GM12878 (cell line): ENCODE data around the gene ZNF888. TPM values are rescaled to one million over a fixed set of nuclear protein-coding genes. Genes with fewer than 3 reads are reported as not detected.

Experiments used
- ATAC-seq: fragments of 200-7000 bp; cut with Tn5 transposase; 3 replicates; pipeline ENCODE4 v1.9.1; 2020; ENCODE audit warnings: mild to moderate bottlenecking, moderate library complexity
- BruUV-seq: library from RNA; stranded (reverse); fragments of 400-500 nt; replicated peaks from 2 replicates; lab custom pipeline; 2021; lab: Mats Ljungman, UMichigan
- CTCF ChIA-PET: fragments of 300-600 bp; sonication (Branson Sonifier 250); formaldehyde crosslinking; extraction: SDS; loops from one replicate; lab custom pipeline; 2021; ENCODE audit warnings: inconsistent platforms; lab: Yijun Ruan, JAX
- POLR2A ChIA-PET: fragments of 350-600 bp; formaldehyde crosslinking; extraction: SDS; loops from one replicate; lab custom pipeline; 2021; ENCODE audit warnings: inconsistent platforms; lab: Charles Lee
- RAD21 ChIA-PET: fragments of 300-600 bp; sonication (Branson Sonifier 250); formaldehyde crosslinking; loops from one replicate; lab custom pipeline; 2023; ENCODE audit warnings: antibody characterized with exemption; ENCODE audit not compliant: unreplicated experiment; lab: Charles Lee
- SMC1A ChIA-PET: fragments of 300-600 bp; sonication (Branson Sonifier 250); formaldehyde crosslinking; loops from one replicate; lab custom pipeline; 2023; ENCODE audit not compliant: unreplicated experiment, uncharacterized antibody; lab: Charles Lee
- DNase-seq: peaks from one replicate; pipeline ENCODE4 v3.0.0-alpha.2; 2011; ENCODE audit warnings: low read depth, low spot score
- FAIRE-seq: peaks from 3 replicates; lab custom pipeline; 2011; peaks lifted over from hg19 to GRCh38; lab: Jason Lieb, UNC
- H2AFZ ChIP-seq: 2 replicates; pipeline ENCODE4 v1.6.0; 2011; ENCODE audit warnings: low read depth, low read length, control low read depth; ENCODE audit not compliant: control insufficient read depth
- H3K27ac ChIP-seq: 2 replicates; pipeline ENCODE4 v1.5.1; 2011; ENCODE audit warnings: control low read depth; ENCODE audit not compliant: control insufficient read depth, insufficient read depth
- H3K27me3 ChIP-seq, 2 experiments: replicated peaks in 1 of 2; 2 replicates each; pipeline versions ENCODE4 v1.6.0 to v1.6.1; 2011; ENCODE audit warnings: low read length in 1 of 2; ENCODE audit not compliant: control insufficient read depth in 2 of 2, insufficient read depth in 2 of 2
- H3K36me3 ChIP-seq, 2 experiments: 2 replicates each; pipeline ENCODE4 v1.5.1; 2011; ENCODE audit warnings: low read length in 1 of 2; ENCODE audit not compliant: control insufficient read depth in 2 of 2, insufficient read depth in 2 of 2
- H3K4me1 ChIP-seq: 2 replicates; pipeline ENCODE4 v1.6.1; 2011; ENCODE audit warnings: mild to moderate bottlenecking, low read length, moderate library complexity, mixed read lengths; ENCODE audit not compliant: control insufficient read depth, insufficient read depth
- H3K4me2 ChIP-seq: 2 replicates; pipeline ENCODE4 v1.6.0; 2011; ENCODE audit warnings: control low read depth; ENCODE audit not compliant: control insufficient read depth, insufficient read depth
- H3K4me3 ChIP-seq: fragments of 200-600 bp; sonication (generic); 2 replicates; pipeline ENCODE4 v1.5.1; 2016
- H3K79me2 ChIP-seq: 2 replicates; pipeline ENCODE4 v1.6.0; 2011; ENCODE audit warnings: low read length; ENCODE audit not compliant: control insufficient read depth, insufficient read depth
- H3K9ac ChIP-seq: 2 replicates; pipeline ENCODE4 v1.8.0; 2011; ENCODE audit warnings: low read length, control low read depth, mixed read lengths; ENCODE audit not compliant: control insufficient read depth, insufficient read depth
- H3K9me3 ChIP-seq: replicated peaks from 3 replicates; pipeline ENCODE4 v1.5.1; 2011; ENCODE audit warnings: mild to moderate bottlenecking, low read length; ENCODE audit not compliant: control insufficient read depth, insufficient read depth
- H4K20me1 ChIP-seq: 2 replicates; pipeline ENCODE4 v1.6.0; 2011; ENCODE audit not compliant: control insufficient read depth, insufficient read depth
- BCLAF1 ChIP-seq: fragments of 450-650 bp; IDR thresholded peaks from 2 replicates; pipeline ENCODE4 v1.6.1; 2017; ENCODE audit warnings: antibody characterized with exemption, mild to moderate bottlenecking, moderate library complexity
- BRCA1 ChIP-seq: IDR thresholded peaks from 2 replicates; pipeline ENCODE4 v1.6.1; 2011; ENCODE audit warnings: low read depth, low read length, improper control_type of control experiment
- CBX3 ChIP-seq: fragments of 200-600 bp; sonication (generic); IDR thresholded peaks from 2 replicates; pipeline ENCODE4 v1.6.1; 2016; ENCODE audit warnings: low read depth, borderline replicate concordance
- CHD2 ChIP-seq: IDR thresholded peaks from 2 replicates; pipeline ENCODE4 v1.6.1; 2011; ENCODE audit warnings: low read depth, low read length, improper control_type of control experiment, borderline replicate concordance
- CHD4 ChIP-seq: fragments of 200-600 bp; sonication (generic); IDR thresholded peaks from 2 replicates; pipeline ENCODE4 v1.6.1; 2016; ENCODE audit warnings: mild to moderate bottlenecking
- ETV6 ChIP-seq, 2 experiments: fragments of 450-650 bp in 1 of 2; IDR thresholded peaks in 1 of 2; conservative IDR thresholded peaks in 1 of 2; 2 replicates each; pipeline ENCODE4 v1.6.1; 2014; ENCODE audit warnings: antibody characterized with exemption in 1 of 2, borderline replicate concordance in 1 of 2, low read depth in 1 of 2, mild to moderate bottlenecking in 1 of 2, moderate library complexity in 1 of 2
- FOXM1 ChIP-seq: IDR thresholded peaks from 2 replicates; pipeline ENCODE4 v1.6.1; 2012; ENCODE audit warnings: low read depth, mild to moderate bottlenecking, inconsistent platforms, low read length, moderate library complexity
- HSF1 ChIP-seq: fragments of 150-350 bp; IDR thresholded peaks from 2 replicates; pipeline ENCODE4 v1.6.1; 2014; ENCODE audit warnings: mild to moderate bottlenecking, low read depth, low read length
- JUND ChIP-seq: IDR thresholded peaks from 2 replicates; pipeline ENCODE4 v1.6.1; 2012; ENCODE audit warnings: low read depth, mild to moderate bottlenecking, low read length, improper control_type of control experiment, moderate library complexity
- KAT2A ChIP-seq: conservative IDR thresholded peaks from 2 replicates; pipeline ENCODE4 v1.6.1; 2011; ENCODE audit warnings: low read depth, low read length; ENCODE audit not compliant: control insufficient read depth
- NFYA ChIP-seq: IDR thresholded peaks from 2 replicates; pipeline ENCODE4 v1.6.1; 2011; ENCODE audit warnings: low read depth, mild to moderate bottlenecking, low read length, improper control_type of control experiment, borderline replicate concordance
- POLR2AphosphoS2 ChIP-seq: IDR thresholded peaks from 2 replicates; pipeline ENCODE4 v1.6.1; 2011; ENCODE audit warnings: low read depth, mild to moderate bottlenecking, low read length, improper control_type of control experiment, moderate library complexity
- POLR2AphosphoS5 ChIP-seq: IDR thresholded peaks from 2 replicates; pipeline ENCODE4 v1.6.1; 2011; ENCODE audit warnings: mild to moderate bottlenecking, low read length, inconsistent platforms
- RELA ChIP-seq: fragments of 450-650 bp; IDR thresholded peaks from 2 replicates; pipeline ENCODE4 v1.8.0; 2014; ENCODE audit warnings: borderline replicate concordance; ENCODE audit not compliant: partially characterized antibody
- SIN3A ChIP-seq: IDR thresholded peaks from 2 replicates; pipeline ENCODE4 v1.6.1; 2012; ENCODE audit warnings: low read depth, low read length, improper control_type of control experiment
- ZBED1 ChIP-seq: IDR thresholded peaks from 2 replicates; pipeline ENCODE4 v1.6.1; 2016; ENCODE audit warnings: borderline replicate concordance
- ZZZ3 ChIP-seq: IDR thresholded peaks from 2 replicates; pipeline ENCODE4 v1.6.1; 2011; ENCODE audit warnings: low read depth; ENCODE audit not compliant: control insufficient read depth, insufficient read length
- WGBS: methylation state at CpG from one replicate; pipeline ENCODE4 v1.1.6; 2016; ENCODE audit warnings: low lambda C conversion rate; ENCODE audit not compliant: insufficient replicate concordance, insufficient coverage; ENCODE audit errors: missing lambda C conversion rate; 5-methylcytosine and 5-hydroxymethylcytosine counted together
- in situ Hi-C: fragments of 300-500 bp; cut with MboI; formaldehyde crosslinking; loops from 9 replicates; pipeline ENCODE4 v1.14.3; 2018; ENCODE audit warnings: mixed read lengths
- intact Hi-C: fragments of 100-400 bp; cut with micrococcal nuclease; formaldehyde crosslinking; loops from one replicate; pipeline ENCODE4 v1.14.2; 2022; ENCODE audit not compliant: unreplicated experiment
- polyA plus RNA-seq, 11 experiments: library from polyadenylated mRNA; depleted of rRNA in 4 of 11; unstranded in 6 of 11; stranded (reverse) in 5 of 11; fragments of >200 nt; fragmentation: Nextera tagmentation in 4 of 11; fragmentation: Illumina TruSeq in 1 of 11; extraction: Ambion mirVana in 4 of 11; extraction: Trizol in 1 of 11; gene quantifications; 1 replicate in 1 of 11; 2 replicates in 10 of 11; pipeline versions ENCODE4 v1.2.1 to v1.2.3, GENCODE V29; 2011 to 2016; ENCODE audit warnings: inconsistent platforms in 2 of 11, missing spikeins in 2 of 11, low read depth in 1 of 11
- total RNA-seq, 4 experiments: library from RNA; depleted of rRNA in 3 of 4; stranded (reverse); fragments of >200 nt in 3 of 4; fragmentation: Illumina TruSeq in 1 of 4; extraction: Trizol in 1 of 4; gene quantifications; 2 replicates each; pipeline versions ENCODE4 v1.2.1 to v1.2.3, GENCODE V29; 2013 to 2021

The ZNF888 gene
- total and polyA plus RNA-seq, 10 of the 15 experiments (the other 5 are each of a cell fraction or from before 2014, with no cell fraction given), result 0.26 to 4.3 (median 2.7) TPM

GRCh38 chr19:52962394-52963246 lies 39.4 kb upstream of the ZNF888 start, which contains the start of gene ZNF816:
TSS of gene ZNF816 (minus strand) at chr19:52962881. CDS start at chr19:52956089, 6,792 bp downstream.
- H3K27ac ChIP-seq, result peak within 1 kb of the TSS; percentile 60
- no peak for TF ChIP-seq FOXM1
- TF ChIP-seq JUND, result no peak
- no peak for TF ChIP-seq CHD4
- TF ChIP-seq POLR2AphosphoS5, result peak; percentile 88
- no peak for TF ChIP-seq ETV6 (conservative IDR thresholded peaks at IDR 0.05 in 1 of 2, IDR thresholded peaks at IDR 0.05 in 1 of 2; ENCODE audit: borderline replicate concordance in 1 of 2, low read depth in 1 of 2)
- no peak for TF ChIP-seq KAT2A
- TF ChIP-seq NFYA, result no peak
- peak; percentile 75; the same call in 1 of the 2 replicates for TF ChIP-seq POLR2AphosphoS2
- TF ChIP-seq BRCA1, result no peak
- TF ChIP-seq RELA, result no peak
- TF ChIP-seq HSF1, result no peak
- no peak for TF ChIP-seq ZBED1
- TF ChIP-seq CBX3, result no peak
- TF ChIP-seq CHD2, result peak; percentile 55; the same call in 1 of the 2 replicates
- TF ChIP-seq ZZZ3, result no peak
- no peak; the same call in 1 of the 2 replicates for TF ChIP-seq SIN3A
- no peak for TF ChIP-seq BCLAF1

More at GRCh38 chr19:52962394-52963246, 39.4 kb upstream of the ZNF888 start, which contains the start of gene ZNF816:
- H4K20me1 ChIP-seq, result no peaks in the 10 kb centered on the region
- in situ Hi-C loops (no loop called here), intact Hi-C loops (loop anchor here (5.0 kb wide), 1 partner anchor 140 kb away; the partner anchor contains the start of gene ZNF160)
- TSS peak; percentile 61 for BruUV-seq
- ChIA-PET POLR2A (interaction anchor here (0.5 to 0.8 kb wide), 2 partner anchors 140 to 990 kb away, joined by 3 to 4 read pairs; no protein-coding TSS in a partner anchor), CTCF (interaction anchor here (0.5 to 0.9 kb wide), 3 partner anchors 12 to 498 kb away, joined by 3 to 4 read pairs (median 3); no protein-coding TSS in a partner anchor), RAD21 (interaction anchor here (1.2 kb wide), 1 partner anchor 15 kb away, joined by 3 read pairs; no protein-coding TSS in a partner anchor), SMC1A (interaction anchor here (1.0 to 1.2 kb wide), 4 partner anchors 10 to 196 kb away, joined by 3 read pairs; partner anchors contain the start of gene ZNF347)
- peaks cover 22% of the 10 kb centered on the region for H3K9me3 ChIP-seq
- ATAC-seq (peak; percentile 100), FAIRE-seq (no peak), DNase-seq (peak; percentile 70)
- H3K9ac ChIP-seq, result peak within 1 kb of the TSS; percentile 74
- peaks cover 11% of the 10 kb centered on the region for H3K79me2 ChIP-seq
- no peaks in the 10 kb centered on the region for H3K27me3 ChIP-seq
- peak within 1 kb of the TSS; percentile 90 for H3K4me2 ChIP-seq
- H3K36me3 ChIP-seq, result peaks cover 3 to 9% of the 10 kb centered on the region in 2 experiments; a peak in 3 of 4 replicates
- peaks cover 4% of the 10 kb centered on the region; the same call in 1 of the 2 replicates for H3K4me1 ChIP-seq
- H3K4me3 ChIP-seq, result peak within 1 kb of the TSS; percentile 77
- under 1% methylated on average over 38 of the region's 55 CpGs for WGBS
- H2AFZ ChIP-seq, result peak within 1 kb of the TSS; percentile 85
